HG02571 (cell line): Measurements from ENCODE around the gene COPS9.

ENCODE experiments used
- ATAC-seq: cut with Tn5 transposase; IDR thresholded peaks from one replicate; pipeline ENCODE4 v1.9.1; 2021; ENCODE audit warnings: mild to moderate bottlenecking, moderate library complexity; ENCODE audit not compliant: unreplicated experiment

COPS9 gene

GRCh38 chr2:240166761-240167587, 30.9 kb upstream of the COPS9 start:
- ATAC-seq: no peak

- no peak for ATAC-seq
Observed at GRCh38 chr2:240166191-240166590, 30.1 kb upstream of the COPS9 start.

DNA sequence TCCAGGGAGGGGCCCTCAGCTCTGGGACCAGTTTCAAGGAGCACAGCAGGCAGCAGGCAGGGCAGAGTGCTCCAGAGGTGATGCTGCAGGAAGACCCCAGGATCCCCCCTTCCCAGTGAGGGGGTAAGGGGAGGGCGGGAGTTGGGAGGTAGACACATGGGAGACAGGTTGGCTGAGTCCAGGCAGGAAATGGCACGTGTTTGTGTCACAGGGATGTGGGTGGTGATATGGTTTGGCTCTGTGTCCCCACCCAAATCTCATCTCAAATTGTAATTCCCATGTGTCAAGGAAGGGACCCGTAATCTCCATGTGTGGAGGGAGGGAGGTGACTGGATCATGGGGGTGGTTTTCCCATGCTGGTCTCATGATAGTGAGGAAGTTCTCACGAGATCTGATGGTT, 29.6 kb upstream of the COPS9 start:
- no peak for ATAC-seq

- no peak for ATAC-seq
Observed at GRCh38 chr2:240165034-240165433, 28.9 kb upstream of the COPS9 start.

DNA sequence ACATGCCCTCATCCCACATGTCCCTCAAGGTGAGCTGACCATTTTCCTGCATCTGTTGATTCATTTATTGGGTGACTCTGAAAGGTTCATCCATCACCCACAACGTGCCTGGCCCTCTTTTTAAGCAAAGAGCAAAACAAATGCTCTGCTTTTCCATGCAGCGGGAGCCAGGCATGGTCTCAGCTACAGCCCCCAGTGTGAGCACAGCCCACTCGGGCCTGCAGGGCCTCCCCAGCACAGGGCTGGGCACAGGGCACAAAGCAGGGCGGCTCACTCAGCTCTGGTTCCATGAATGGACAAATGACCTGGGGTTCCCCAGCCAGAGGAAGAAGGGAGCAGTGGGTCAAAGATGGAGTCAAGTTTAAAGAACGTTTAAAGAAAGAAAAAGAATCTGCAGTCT, 28.5 kb upstream of the COPS9 start:
- no peak for ATAC-seq

GRCh38 chr2:240163844-240164574, 27.9 kb upstream of the COPS9 start:
- no peak for ATAC-seq

GRCh38 chr2:240162939-240163714, 27.0 kb upstream of the COPS9 start:
- no peak for ATAC-seq

GRCh38 chr2:240162531-240162930, 26.4 kb upstream of the COPS9 start:
- no peak for ATAC-seq

DNA sequence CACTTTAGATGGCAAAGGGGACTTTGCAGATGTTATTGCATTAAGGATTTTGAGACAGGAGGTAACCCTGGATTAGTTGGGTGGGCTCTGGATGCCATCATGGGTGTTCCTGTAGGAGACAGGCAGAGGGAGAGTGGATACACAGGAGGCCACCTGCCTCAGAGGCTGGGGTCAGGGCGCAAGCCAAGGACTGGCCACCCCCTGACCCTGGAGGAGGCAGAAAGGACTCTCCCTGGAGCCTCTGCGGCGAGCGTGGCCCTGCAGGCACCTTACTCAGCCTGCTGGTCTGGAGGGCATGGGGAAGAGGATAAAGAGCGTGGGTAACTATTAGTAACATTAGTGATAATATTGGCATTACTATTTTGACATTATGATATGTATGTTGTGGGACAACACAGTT, 25.9 kb upstream of the COPS9 start:
- ATAC-seq: no peak

- ATAC-seq: no peak
Observed at GRCh38 chr2:240161087-240161750, 25.1 kb upstream of the COPS9 start.

DNA sequence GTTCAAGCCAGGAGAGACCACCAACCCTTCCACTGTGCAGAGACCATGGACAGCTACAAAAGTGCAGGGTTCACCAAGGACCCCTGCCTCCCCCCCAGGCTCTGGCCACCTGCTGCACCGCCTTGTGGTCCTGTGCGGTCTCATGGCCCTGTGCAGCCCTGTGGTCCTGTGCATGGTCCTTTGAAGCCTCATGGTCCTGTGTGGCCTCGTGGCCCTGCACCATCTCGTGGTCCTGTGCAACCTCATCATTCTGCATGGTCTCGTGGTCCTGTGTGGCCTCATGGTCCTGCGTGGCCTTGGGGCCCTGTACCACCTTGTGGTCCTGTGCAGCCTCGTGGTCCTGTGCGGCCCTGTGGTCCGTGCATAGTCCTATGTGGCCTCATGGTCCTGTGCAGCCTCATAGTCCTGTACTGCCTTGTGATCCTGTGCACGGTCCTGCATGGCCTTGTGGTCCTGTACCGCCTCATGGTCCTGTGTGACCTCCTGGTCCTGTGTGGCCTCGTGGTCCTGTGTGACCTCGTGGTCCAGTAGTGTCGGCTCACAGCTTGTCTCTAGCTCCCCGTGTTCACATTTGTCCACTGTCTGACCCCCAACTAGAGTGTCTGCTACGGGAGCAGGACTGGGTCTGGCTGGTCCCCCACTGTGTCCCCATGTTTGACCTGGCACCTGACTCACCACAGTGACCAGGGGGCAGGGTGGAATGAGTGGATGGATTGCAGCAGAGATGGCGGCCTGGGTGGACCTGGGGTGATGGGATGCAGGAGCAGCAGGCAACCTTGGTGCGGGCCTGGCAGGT, 24.4 kb upstream of the COPS9 start:
- ATAC-seq: no peak

DNA sequence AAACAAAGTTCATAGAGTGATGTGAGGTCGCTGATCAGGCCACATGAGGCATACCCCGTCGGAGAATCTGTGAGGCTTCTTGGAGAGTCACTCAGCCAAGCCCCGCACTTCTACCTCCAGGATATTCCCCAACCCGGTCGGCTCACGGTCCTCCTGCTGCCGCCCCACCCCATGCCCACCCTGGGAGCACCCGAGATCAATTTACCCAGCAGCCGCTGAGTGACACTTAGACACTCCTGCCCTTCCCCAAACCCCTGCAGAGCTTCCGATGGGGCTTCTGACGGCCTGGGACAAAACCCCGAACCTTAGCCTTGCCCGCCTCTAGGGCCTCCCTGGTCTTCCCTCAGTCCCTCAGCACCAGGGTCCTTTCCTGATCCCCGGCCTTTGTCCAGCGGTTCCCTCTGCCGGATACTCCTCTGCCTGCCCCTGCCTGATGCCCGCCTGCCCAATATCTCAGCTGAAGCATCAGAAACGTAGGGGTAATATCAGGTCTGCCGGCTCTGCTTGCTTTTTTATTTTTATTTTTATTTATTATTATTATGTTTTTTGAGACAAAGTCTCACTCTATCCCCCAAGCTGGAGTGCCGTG, 23.2 kb upstream of the COPS9 start:
- no peak for ATAC-seq

- no peak for ATAC-seq
Observed at GRCh38 chr2:240157147-240157470, 21.0 kb upstream of the COPS9 start.

GRCh38 chr2:240156435-240157146, 20.5 kb upstream of the COPS9 start:
- no peak for ATAC-seq

DNA sequence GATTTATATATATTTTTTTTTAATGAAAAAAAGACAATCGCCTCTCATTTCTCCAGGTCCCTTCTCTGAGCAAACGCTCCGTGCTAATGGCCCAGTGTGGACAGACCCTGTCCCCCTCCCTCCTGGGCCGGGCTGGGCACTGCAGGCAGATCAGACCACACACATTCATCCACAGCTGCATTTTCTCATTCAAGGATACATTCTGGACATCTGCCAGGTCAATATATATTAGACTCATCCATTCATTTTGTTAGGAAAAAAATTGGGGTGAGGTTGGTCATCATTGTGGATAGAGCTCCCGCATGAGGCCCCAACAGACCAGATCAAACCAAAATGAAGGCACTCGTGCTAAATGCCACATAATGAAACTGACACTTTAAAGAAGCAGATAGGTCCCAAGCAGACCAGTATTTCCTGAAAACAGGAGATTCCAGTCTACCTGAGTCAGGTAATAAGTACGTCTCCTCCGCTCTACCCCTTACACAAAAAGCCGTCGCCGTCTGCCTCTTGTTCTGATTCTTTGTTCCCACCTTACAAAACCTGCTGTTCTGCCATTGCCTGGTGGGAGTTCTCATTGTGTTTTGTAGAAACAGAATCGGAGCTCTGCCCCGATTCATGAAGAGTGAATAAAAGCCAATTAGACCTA, 19.8 kb upstream of the COPS9 start:
- no peak for ATAC-seq

DNA sequence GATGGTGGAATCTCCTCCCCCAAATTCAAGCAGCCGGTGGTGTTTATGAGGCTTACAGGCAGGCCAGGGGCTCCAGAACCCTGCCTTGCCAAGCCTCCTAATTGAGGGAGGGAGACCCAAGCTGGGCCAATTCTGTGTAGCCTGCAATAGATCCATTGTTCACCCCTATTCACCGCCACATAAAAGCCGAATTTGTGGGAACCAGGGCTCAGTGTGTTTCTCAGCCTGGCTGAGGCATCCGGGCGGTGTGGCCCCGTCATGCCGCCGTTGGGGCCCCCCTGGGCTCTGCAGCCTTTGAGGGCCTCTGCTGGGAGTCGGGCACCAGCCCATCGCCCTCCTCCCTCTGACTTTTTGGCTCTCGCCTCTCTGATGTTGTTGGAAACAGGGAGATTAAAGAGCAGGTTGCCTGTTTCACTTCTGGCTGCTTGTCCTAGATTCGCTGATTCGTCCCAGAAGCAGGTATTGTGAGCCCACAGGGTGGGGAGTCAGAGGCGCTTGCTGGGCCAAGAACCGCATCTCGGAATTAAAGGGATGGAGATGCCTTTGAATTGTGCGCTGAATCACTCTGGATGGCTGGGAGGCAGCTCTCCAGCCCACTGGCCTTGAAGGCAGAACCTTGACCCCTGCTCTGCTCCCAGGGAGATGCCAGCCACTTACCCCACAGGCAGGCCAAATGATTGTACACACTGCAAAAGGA, 19.1 kb upstream of the COPS9 start:
- no peak for ATAC-seq

- ATAC-seq: no peak
Observed at GRCh38 chr2:240154606-240155005, 18.5 kb upstream of the COPS9 start.

GRCh38 chr2:240153418-240153817, 17.3 kb upstream of the COPS9 start:
- ATAC-seq: no peak
